Hepatocyte (in vitro differentiated cells): ENCODE measurements around the gene CLTA. TPM values are rescaled to one million over a fixed set of nuclear protein-coding genes. Genes with fewer than 3 reads are reported as not detected.

Experiments
- DNase-seq: peaks from one replicate; pipeline ENCODE4 v3.0.0-alpha.2; 2016; ENCODE audit warnings: low spot score
- H2AFZ ChIP-seq: fragments of 200-600 bp; sonication (generic); 2 replicates; pipeline ENCODE4 v1.6.0; 2016; ENCODE audit warnings: antibody characterized with exemption, mild to moderate bottlenecking
- H3K27ac ChIP-seq: fragments of 200-600 bp; sonication (generic); 2 replicates; pipeline ENCODE4 v1.5.1; 2016; ENCODE audit warnings: mild to moderate bottlenecking
- H3K27me3 ChIP-seq: fragments of 200-600 bp; sonication (generic); 2 replicates; pipeline ENCODE4 v1.6.1; 2016
- H3K36me3 ChIP-seq: fragments of 200-600 bp; sonication (generic); replicated peaks from 2 replicates; pipeline ENCODE4 v1.5.1; 2016; ENCODE audit warnings: low read depth; ENCODE audit not compliant: insufficient read depth
- H3K4me1 ChIP-seq: fragments of 200-600 bp; sonication (generic); 2 replicates; pipeline ENCODE4 v1.5.1; 2016; ENCODE audit warnings: mild to moderate bottlenecking, moderate library complexity; ENCODE audit not compliant: insufficient read depth
- H3K4me2 ChIP-seq: fragments of 200-600 bp; sonication (generic); 2 replicates; pipeline ENCODE4 v1.6.0; 2016
- H3K4me3 ChIP-seq: fragments of 200-600 bp; sonication (generic); 2 replicates; pipeline ENCODE4 v1.5.1; 2016; ENCODE audit warnings: mild to moderate bottlenecking
- H3K79me2 ChIP-seq: fragments of 200-600 bp; sonication (generic); 2 replicates; pipeline ENCODE4 v1.6.0; 2017; ENCODE audit warnings: mild to moderate bottlenecking
- H3K9me2 ChIP-seq: fragments of 200-600 bp; sonication (generic); replicated peaks from 2 replicates; pipeline ENCODE4 v1.6.0; 2017; ENCODE audit warnings: mild to moderate bottlenecking; ENCODE audit not compliant: insufficient read depth
- H3K9me3 ChIP-seq: fragments of 200-600 bp; sonication (generic); 2 replicates; pipeline ENCODE4 v1.5.1; 2016; ENCODE audit warnings: low read depth, mild to moderate bottlenecking
- H4K20me1 ChIP-seq: fragments of 200-600 bp; sonication (generic); 2 replicates; pipeline ENCODE4 v1.6.0; 2016; ENCODE audit warnings: mild to moderate bottlenecking; ENCODE audit not compliant: insufficient read depth, poor library complexity, severe bottlenecking
- CTCF ChIP-seq: fragments of 200-600 bp; sonication (generic); IDR thresholded peaks from 2 replicates; pipeline ENCODE4 v1.5.1; 2016; ENCODE audit warnings: antibody characterized with exemption, mild to moderate bottlenecking; ENCODE audit not compliant: poor library complexity
- EZH2 ChIP-seq: fragments of 200-600 bp; sonication (generic); IDR thresholded peaks from 2 replicates; pipeline ENCODE4 v1.6.1; 2016; ENCODE audit warnings: antibody characterized with exemption, mild to moderate bottlenecking, borderline replicate concordance
- EZH2phosphoT487 ChIP-seq: fragments of 200-600 bp; sonication (generic); IDR thresholded peaks from one replicate; pipeline ENCODE4 v1.6.1; 2018; ENCODE audit warnings: antibody characterized with exemption, mild to moderate bottlenecking, low read depth, moderate library complexity; ENCODE audit not compliant: unreplicated experiment, severe bottlenecking
- WGBS: methylation state at CpG from one replicate; pipeline ENCODE4 v1.1.6; 2016; ENCODE audit warnings: low lambda C conversion rate; ENCODE audit errors: missing lambda C conversion rate; 5-methylcytosine and 5-hydroxymethylcytosine counted together
- polyA plus RNA-seq: library from polyadenylated mRNA; unstranded; fragments of >200 nt; fragmentation: Nextera tagmentation; extraction: Ambion mirVana; gene quantifications from 2 replicates; pipeline ENCODE4 v1.2.1, GENCODE V29; 2016
- total RNA-seq: library from RNA; depleted of rRNA; stranded (reverse); fragments of >200 nt; gene quantifications from 2 replicates; pipeline ENCODE4 v1.2.3, GENCODE V29; 2014

CLTA gene
- total and polyA plus RNA-seq, 2 experiments from 2014 or later: 283 to 317 TPM

- H3K4me1 ChIP-seq: peaks cover 2% of the 10 kb centered on the region
- 85% methylated on average over 10 of the region's 10 CpGs for WGBS
These were observed 44.1 kb upstream of the CLTA start for GRCh38 chr9:36146651-36147050.

GRCh38 chr9:36147441-36148175 is 43.1 kb upstream of the CLTA start:
- no peak overlapping the region for H2AFZ ChIP-seq
- no peaks in the 10 kb centered on the region for H3K9me2 ChIP-seq
- WGBS: 98% methylated on average over 14 of the region's 14 CpGs
- H3K27ac ChIP-seq: no peak overlapping the region
- no peaks in the 10 kb centered on the region for H3K9me3 ChIP-seq
- H4K20me1 ChIP-seq: no peaks in the 10 kb centered on the region
- H3K4me1 ChIP-seq: peaks cover 1% of the 10 kb centered on the region
- H3K36me3 ChIP-seq: no peaks in the 10 kb centered on the region
- DNase-seq: no peak
- TF ChIP-seq EZH2 (no peak), EZH2phosphoT487 (no peak), CTCF (no peak)
- no peaks in the 10 kb centered on the region for H3K27me3 ChIP-seq
- no peaks in the 10 kb centered on the region for H3K79me2 ChIP-seq
- H3K4me3 ChIP-seq: no peak overlapping the region
- H3K4me2 ChIP-seq: no peak overlapping the region

More at GRCh38 chr9:36146651-36147050, 44.1 kb upstream of the CLTA start:
- TF ChIP-seq CTCF (no peak), EZH2phosphoT487 (no peak), EZH2 (no peak)
- Histone ChIP-seq H3K27ac (no peak overlapping the region), H3K9me2 (no peaks in the 10 kb centered on the region), H3K4me3 (no peak overlapping the region), H2AFZ (no peak overlapping the region), H4K20me1 (no peaks in the 10 kb centered on the region), H3K27me3 (no peaks in the 10 kb centered on the region), H3K9me3 (no peaks in the 10 kb centered on the region), H3K4me2 (no peak overlapping the region), H3K79me2 (no peaks in the 10 kb centered on the region), H3K36me3 (no peaks in the 10 kb centered on the region)
- DNase-seq: no peak

GRCh38 chr9:36148311-36149051 is 42.2 kb upstream of the CLTA start:
- Histone ChIP-seq H2AFZ (no peak overlapping the region), H3K27ac (peak overlapping the region; percentile 6), H3K27me3 (no peaks in the 10 kb centered on the region), H3K9me3 (no peaks in the 10 kb centered on the region), H3K79me2 (no peaks in the 10 kb centered on the region), H3K9me2 (no peaks in the 10 kb centered on the region), H4K20me1 (no peaks in the 10 kb centered on the region), H3K4me2 (no peak overlapping the region), H3K4me3 (no peak overlapping the region), H3K4me1 (no peaks in the 10 kb centered on the region), H3K36me3 (no peaks in the 10 kb centered on the region)
- TF ChIP-seq EZH2 (no peak), CTCF (no peak), EZH2phosphoT487 (no peak)
- DNase-seq: peak; percentile 87
- WGBS: 78% methylated on average over 14 of the region's 14 CpGs
